Measurements from ENCODE around the gene FHOD3. TPM values are rescaled to one million over a fixed set of nuclear protein-coding genes. Genes with fewer than 3 reads are reported as not detected.

Gene FHOD3
- total and polyA plus RNA-seq, 2 donors = 0.90 to 4.1 TPM

DNA sequence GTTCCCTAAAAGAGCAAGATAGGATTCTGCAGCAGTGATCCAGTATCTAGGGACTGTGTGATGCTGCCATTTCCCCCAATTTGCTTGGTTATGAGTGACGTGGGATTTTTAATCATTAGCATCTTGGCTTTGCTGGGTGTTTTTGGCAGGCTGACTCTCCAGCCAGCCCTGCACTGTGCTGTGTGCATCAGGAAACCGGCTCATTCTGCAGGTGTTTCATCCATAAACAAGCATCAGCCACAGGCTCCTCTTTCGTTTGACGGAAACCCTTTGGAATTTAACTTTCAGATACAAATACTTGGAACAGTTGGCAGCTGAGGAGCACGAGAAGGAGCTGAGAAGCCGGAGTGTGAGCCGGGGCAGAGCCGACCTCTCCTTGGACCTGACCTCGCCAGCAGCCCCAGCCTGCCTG, 395.4 kb downstream of the FHOD3 start:
- Histone ChIP-seq H3K9me3 (ENCODE audit: control insufficient read depth in 2 of 2, insufficient read depth in 1 of 2, low read length in 1 of 2) (no peaks in the 10 kb centered on the region), H3K4me3 (ENCODE audit: low read length in 2 of 2) (no peak overlapping the region), H3K27ac (ENCODE audit: low read depth in 1 of 2, low read length in 1 of 2) (no peak overlapping the region), H3K36me3 (ENCODE audit: control insufficient read depth in 2 of 2, insufficient read depth in 2 of 2, low read length in 1 of 2) (no peaks in the 10 kb centered on the region), H3K27me3 (ENCODE audit: control insufficient read depth in 2 of 2, insufficient read depth in 1 of 2, low read length in 1 of 2) (no peaks in the 10 kb centered on the region), H3K4me1 (ENCODE audit: control insufficient read depth in 2 of 2, insufficient read depth in 2 of 2, low read length in 2 of 2) (no peaks in the 10 kb centered on the region)
- DNase-seq (ENCODE audit: low read depth in 6 of 9, low spot score in 9 of 9) = no peak
- WGBS = 92% methylated on average over 9 of the region's 9 CpGs

DNA sequence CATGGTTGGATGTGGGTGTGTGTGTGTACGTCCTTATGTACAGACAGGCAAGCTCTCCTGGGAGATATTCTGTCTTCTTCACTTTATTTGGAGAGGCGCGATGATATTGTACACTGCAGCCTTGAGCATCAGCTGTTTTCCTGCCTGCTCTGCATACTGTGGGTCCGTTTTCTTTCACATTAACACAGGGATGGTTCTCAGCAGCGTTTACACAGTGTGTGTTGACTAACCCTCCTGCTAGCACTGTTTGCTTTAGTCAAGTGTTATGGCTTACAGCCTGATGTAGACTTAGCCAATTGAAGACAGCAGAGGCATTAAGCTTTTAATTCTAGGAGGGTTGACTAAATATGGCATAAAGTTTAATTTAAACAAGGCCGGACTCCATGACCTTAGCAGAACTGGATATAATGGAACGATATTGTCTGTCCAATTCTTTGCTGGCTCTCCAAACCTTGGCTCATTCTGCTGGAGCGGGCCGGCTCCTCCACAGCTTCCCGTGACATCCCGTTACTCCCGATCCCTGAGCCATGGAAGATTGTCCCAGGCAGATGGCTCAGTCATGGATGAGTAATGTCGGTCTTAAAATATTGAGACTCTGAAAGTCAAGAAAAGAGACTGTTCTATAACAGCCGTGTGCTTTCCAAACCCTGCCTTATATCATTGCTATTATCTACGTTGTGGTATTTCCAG, 396.6 kb downstream of the FHOD3 start:
- H3K36me3 ChIP-seq (ENCODE audit: control insufficient read depth in 2 of 2, insufficient read depth in 2 of 2, low read length in 1 of 2) = no peaks in the 10 kb centered on the region
- no peak overlapping the region for H3K27ac ChIP-seq (ENCODE audit: low read depth in 1 of 2, low read length in 1 of 2)
- WGBS = 95% methylated on average over 15 of the region's 15 CpGs
- no peaks in the 10 kb centered on the region for H3K4me1 ChIP-seq (ENCODE audit: control insufficient read depth in 2 of 2, insufficient read depth in 2 of 2, low read length in 2 of 2)
- no peaks in the 10 kb centered on the region for H3K27me3 ChIP-seq (ENCODE audit: control insufficient read depth in 2 of 2, insufficient read depth in 1 of 2, low read length in 1 of 2)
- no peaks in the 10 kb centered on the region for H3K9me3 ChIP-seq (ENCODE audit: control insufficient read depth in 2 of 2, insufficient read depth in 1 of 2, low read length in 1 of 2)
- no peak for DNase-seq (ENCODE audit: low read depth in 6 of 9, low spot score in 9 of 9)
- no peak overlapping the region for H3K4me3 ChIP-seq (ENCODE audit: low read length in 2 of 2)

GRCh38 chr18:36695806-36696205, 398.3 kb downstream of the FHOD3 start:
- Histone ChIP-seq H3K4me3 (ENCODE audit: low read length in 2 of 2) (no peak overlapping the region), H3K4me1 (ENCODE audit: control insufficient read depth in 2 of 2, insufficient read depth in 2 of 2, low read length in 2 of 2) (no peaks in the 10 kb centered on the region), H3K27ac (ENCODE audit: low read depth in 1 of 2, low read length in 1 of 2) (no peak overlapping the region), H3K27me3 (ENCODE audit: control insufficient read depth in 2 of 2, insufficient read depth in 1 of 2, low read length in 1 of 2) (no peaks in the 10 kb centered on the region), H3K9me3 (ENCODE audit: control insufficient read depth in 2 of 2, insufficient read depth in 1 of 2, low read length in 1 of 2) (no peaks in the 10 kb centered on the region), H3K36me3 (ENCODE audit: control insufficient read depth in 2 of 2, insufficient read depth in 2 of 2, low read length in 1 of 2) (no peaks in the 10 kb centered on the region)
- 93% methylated on average over 3 of the region's 3 CpGs for WGBS
- DNase-seq (ENCODE audit: low read depth in 6 of 9, low spot score in 9 of 9) = no peak

GRCh38 chr18:36697905-36698304, 400.4 kb downstream of the FHOD3 start:
- Histone ChIP-seq H3K4me1 (ENCODE audit: control insufficient read depth in 2 of 2, insufficient read depth in 2 of 2, low read length in 2 of 2) (no peaks in the 10 kb centered on the region), H3K4me3 (ENCODE audit: low read length in 2 of 2) (no peak overlapping the region), H3K27me3 (ENCODE audit: control insufficient read depth in 2 of 2, insufficient read depth in 1 of 2, low read length in 1 of 2) (no peaks in the 10 kb centered on the region), H3K27ac (ENCODE audit: low read depth in 1 of 2, low read length in 1 of 2) (no peak overlapping the region), H3K36me3 (ENCODE audit: control insufficient read depth in 2 of 2, insufficient read depth in 2 of 2, low read length in 1 of 2) (no peaks in the 10 kb centered on the region), H3K9me3 (ENCODE audit: control insufficient read depth in 2 of 2, insufficient read depth in 1 of 2, low read length in 1 of 2) (no peaks in the 10 kb centered on the region)
- WGBS = 93% methylated on average over 2 of the region's 2 CpGs
- peak in 1 of 9 donors; percentile 15 for DNase-seq (ENCODE audit: low read depth in 6 of 9, low spot score in 9 of 9)

DNA sequence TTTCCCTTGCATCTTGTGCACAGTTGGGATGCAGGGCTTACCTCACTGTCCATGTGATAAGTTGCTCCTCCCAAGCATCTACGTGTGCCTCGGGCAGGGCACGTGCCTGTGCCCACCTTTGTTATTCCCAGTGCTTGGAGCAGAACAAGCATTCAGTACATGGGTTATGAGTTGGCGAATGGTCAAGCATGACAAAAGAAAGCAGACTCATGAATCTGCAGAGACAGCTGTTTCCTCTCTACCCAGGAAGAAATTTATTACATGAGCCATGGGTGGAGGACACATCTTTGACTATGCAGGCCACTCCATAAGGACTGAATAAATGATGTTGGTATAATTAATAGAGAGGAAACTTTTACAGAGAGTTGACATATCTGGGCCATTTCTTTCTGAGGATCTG, 403.4 kb downstream of the FHOD3 start:
- 94% methylated on average over 4 of the region's 4 CpGs for WGBS
- DNase-seq (ENCODE audit: low read depth in 6 of 9, low spot score in 9 of 9) = no peak
- H3K27ac ChIP-seq (ENCODE audit: low read depth in 1 of 2, low read length in 1 of 2) = no peak overlapping the region
- no peaks in the 10 kb centered on the region for H3K27me3 ChIP-seq (ENCODE audit: control insufficient read depth in 2 of 2, insufficient read depth in 1 of 2, low read length in 1 of 2)
- H3K4me3 ChIP-seq (ENCODE audit: low read length in 2 of 2) = no peak overlapping the region
- H3K4me1 ChIP-seq (ENCODE audit: control insufficient read depth in 2 of 2, insufficient read depth in 2 of 2, low read length in 2 of 2) = no peaks in the 10 kb centered on the region
- no peaks in the 10 kb centered on the region for H3K9me3 ChIP-seq (ENCODE audit: control insufficient read depth in 2 of 2, insufficient read depth in 1 of 2, low read length in 1 of 2)
- H3K36me3 ChIP-seq (ENCODE audit: control insufficient read depth in 2 of 2, insufficient read depth in 2 of 2, low read length in 1 of 2) = no peaks in the 10 kb centered on the region

- no peak overlapping the region for H3K27ac ChIP-seq (ENCODE audit: low read depth in 1 of 2, low read length in 1 of 2)
- no peaks in the 10 kb centered on the region for H3K9me3 ChIP-seq (ENCODE audit: control insufficient read depth in 2 of 2, insufficient read depth in 1 of 2, low read length in 1 of 2)
- 94% methylated on average over 10 of the region's 10 CpGs for WGBS
- no peak overlapping the region for H3K4me3 ChIP-seq (ENCODE audit: low read length in 2 of 2)
- H3K36me3 ChIP-seq (ENCODE audit: control insufficient read depth in 2 of 2, insufficient read depth in 2 of 2, low read length in 1 of 2) = no peaks in the 10 kb centered on the region
- no peak for DNase-seq (ENCODE audit: low read depth in 6 of 9, low spot score in 9 of 9)
- no peaks in the 10 kb centered on the region for H3K27me3 ChIP-seq (ENCODE audit: control insufficient read depth in 2 of 2, insufficient read depth in 1 of 2, low read length in 1 of 2)
- H3K4me1 ChIP-seq (ENCODE audit: control insufficient read depth in 2 of 2, insufficient read depth in 2 of 2, low read length in 2 of 2) = no peaks in the 10 kb centered on the region
Observed at GRCh38 chr18:36702401-36703013, 405.0 kb downstream of the FHOD3 start.

DNA sequence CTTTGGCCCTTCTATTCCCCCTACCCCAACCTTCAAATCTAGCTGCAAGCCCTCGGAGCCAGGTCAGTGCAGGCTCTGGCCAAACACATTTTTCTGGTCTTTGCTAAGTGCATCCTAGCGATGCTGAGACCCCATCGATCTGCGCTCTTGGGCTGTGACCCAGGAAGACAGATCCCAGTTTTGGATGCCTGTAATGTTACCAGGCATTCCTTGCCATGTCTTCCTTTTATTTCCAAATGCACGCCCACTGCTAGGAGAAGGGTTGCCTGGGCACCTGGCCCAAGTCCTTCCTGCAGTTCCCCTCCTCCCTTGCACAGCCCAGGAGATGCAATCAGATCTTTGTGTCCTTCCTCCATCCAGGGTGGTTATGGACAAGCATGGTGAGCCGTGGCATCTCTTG, 406.6 kb downstream of the FHOD3 start:
- no peak overlapping the region for H3K27ac ChIP-seq (ENCODE audit: low read depth in 1 of 2, low read length in 1 of 2)
- no peaks in the 10 kb centered on the region for H3K4me1 ChIP-seq (ENCODE audit: control insufficient read depth in 2 of 2, insufficient read depth in 2 of 2, low read length in 2 of 2)
- H3K9me3 ChIP-seq (ENCODE audit: control insufficient read depth in 2 of 2, insufficient read depth in 1 of 2, low read length in 1 of 2) = no peaks in the 10 kb centered on the region
- H3K27me3 ChIP-seq (ENCODE audit: control insufficient read depth in 2 of 2, insufficient read depth in 1 of 2, low read length in 1 of 2) = no peaks in the 10 kb centered on the region
- 92% methylated on average over 6 of the region's 6 CpGs for WGBS
- no peaks in the 10 kb centered on the region for H3K36me3 ChIP-seq (ENCODE audit: control insufficient read depth in 2 of 2, insufficient read depth in 2 of 2, low read length in 1 of 2)
- no peak overlapping the region for H3K4me3 ChIP-seq (ENCODE audit: low read length in 2 of 2)
- DNase-seq (ENCODE audit: low read depth in 6 of 9, low spot score in 9 of 9) = no peak

GRCh38 chr18:36706134-36706881, 408.8 kb downstream of the FHOD3 start:
- H3K4me3 ChIP-seq (ENCODE audit: low read length in 2 of 2) = no peak overlapping the region
- 93% methylated on average over 8 of the region's 8 CpGs for WGBS
- no peaks in the 10 kb centered on the region for H3K4me1 ChIP-seq (ENCODE audit: control insufficient read depth in 2 of 2, insufficient read depth in 2 of 2, low read length in 2 of 2)
- DNase-seq (ENCODE audit: low read depth in 6 of 9, low spot score in 9 of 9) = no peak
- no peaks in the 10 kb centered on the region for H3K9me3 ChIP-seq (ENCODE audit: control insufficient read depth in 2 of 2, insufficient read depth in 1 of 2, low read length in 1 of 2)
- no peaks in the 10 kb centered on the region for H3K36me3 ChIP-seq (ENCODE audit: control insufficient read depth in 2 of 2, insufficient read depth in 2 of 2, low read length in 1 of 2)
- H3K27ac ChIP-seq (ENCODE audit: low read depth in 1 of 2, low read length in 1 of 2) = no peak overlapping the region
- H3K27me3 ChIP-seq (ENCODE audit: control insufficient read depth in 2 of 2, insufficient read depth in 1 of 2, low read length in 1 of 2) = no peaks in the 10 kb centered on the region

- H3K4me3 ChIP-seq (ENCODE audit: low read length in 2 of 2) = no peak overlapping the region
- 96% methylated on average over 4 of the region's 4 CpGs for WGBS
- H3K36me3 ChIP-seq (ENCODE audit: control insufficient read depth in 2 of 2, insufficient read depth in 2 of 2, low read length in 1 of 2) = no peaks in the 10 kb centered on the region
- H3K4me1 ChIP-seq (ENCODE audit: control insufficient read depth in 2 of 2, insufficient read depth in 2 of 2, low read length in 2 of 2) = no peaks in the 10 kb centered on the region
- no peaks in the 10 kb centered on the region for H3K9me3 ChIP-seq (ENCODE audit: control insufficient read depth in 2 of 2, insufficient read depth in 1 of 2, low read length in 1 of 2)
- no peaks in the 10 kb centered on the region for H3K27me3 ChIP-seq (ENCODE audit: control insufficient read depth in 2 of 2, insufficient read depth in 1 of 2, low read length in 1 of 2)
- H3K27ac ChIP-seq (ENCODE audit: low read depth in 1 of 2, low read length in 1 of 2) = no peak overlapping the region
- no peak for DNase-seq (ENCODE audit: low read depth in 6 of 9, low spot score in 9 of 9)
Observed at GRCh38 chr18:36708366-36708765, 410.9 kb downstream of the FHOD3 start.

All from thymus (tissue), 11 donors.